Epithelial cell of umbilical artery (primary cell): ENCODE measurements around the gene ALKAL2. TPM values are rescaled to one million over a fixed set of nuclear protein-coding genes. Genes with fewer than 3 reads are reported as not detected.

ENCODE experiments used
- total RNA-seq: library from RNA; depleted of rRNA; stranded (reverse); fragments of >200 nt; gene quantifications from 2 replicates; pipeline ENCODE4 v1.2.3, GENCODE V29; 2014

ALKAL2 gene, protein sequence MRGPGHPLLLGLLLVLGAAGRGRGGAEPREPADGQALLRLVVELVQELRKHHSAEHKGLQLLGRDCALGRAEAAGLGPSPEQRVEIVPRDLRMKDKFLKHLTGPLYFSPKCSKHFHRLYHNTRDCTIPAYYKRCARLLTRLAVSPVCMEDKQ
- total RNA-seq = not detected in 2 replicates

DNA sequence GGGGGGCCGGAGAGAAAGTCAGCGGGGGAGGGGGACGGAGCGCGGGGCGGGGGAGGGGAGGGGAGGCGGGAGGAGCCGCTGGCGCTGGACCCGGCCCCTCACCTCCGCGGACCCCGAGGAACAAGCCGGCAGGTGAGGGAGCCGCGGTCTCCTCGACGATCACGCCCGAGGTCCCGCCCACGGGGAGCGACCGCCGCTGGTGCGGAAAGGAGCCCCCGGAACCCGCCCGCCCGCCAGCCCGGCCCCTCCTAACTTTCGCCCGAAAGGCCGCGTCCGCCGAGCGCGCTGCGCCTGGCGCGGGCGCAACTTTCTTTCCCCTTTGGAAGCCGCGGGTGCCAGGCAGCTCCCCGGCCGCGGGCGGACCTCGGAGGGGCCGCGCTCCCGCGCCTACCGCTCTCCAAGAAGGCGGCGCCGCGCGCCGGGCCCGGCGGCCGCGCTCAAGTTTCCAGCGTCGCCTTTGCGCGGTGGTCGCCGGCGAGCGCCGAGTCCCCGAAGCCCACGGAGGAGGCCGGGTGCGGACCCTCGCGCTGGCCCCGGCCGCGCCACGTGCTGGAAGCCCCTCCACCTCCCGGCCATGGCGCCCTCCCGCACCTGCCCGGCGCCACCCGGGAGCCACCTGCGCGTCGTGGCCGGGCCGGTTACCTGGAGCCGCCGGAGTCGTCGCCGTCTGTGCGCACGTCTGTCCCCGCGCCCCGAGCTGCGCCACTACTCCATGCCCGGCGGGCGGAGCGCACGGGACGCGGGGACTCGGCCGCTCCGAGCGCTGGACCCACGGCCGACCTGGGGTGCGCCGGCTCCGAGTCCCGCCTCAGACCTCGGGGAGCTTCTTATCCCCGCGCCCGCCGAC lies at the start of gene ALKAL2:
Gene ALKAL2 (minus strand): TSS at position 181 of the 847 bp plus-strand sequence. CDS start 256 bp downstream, outside the sequence.

DNA sequence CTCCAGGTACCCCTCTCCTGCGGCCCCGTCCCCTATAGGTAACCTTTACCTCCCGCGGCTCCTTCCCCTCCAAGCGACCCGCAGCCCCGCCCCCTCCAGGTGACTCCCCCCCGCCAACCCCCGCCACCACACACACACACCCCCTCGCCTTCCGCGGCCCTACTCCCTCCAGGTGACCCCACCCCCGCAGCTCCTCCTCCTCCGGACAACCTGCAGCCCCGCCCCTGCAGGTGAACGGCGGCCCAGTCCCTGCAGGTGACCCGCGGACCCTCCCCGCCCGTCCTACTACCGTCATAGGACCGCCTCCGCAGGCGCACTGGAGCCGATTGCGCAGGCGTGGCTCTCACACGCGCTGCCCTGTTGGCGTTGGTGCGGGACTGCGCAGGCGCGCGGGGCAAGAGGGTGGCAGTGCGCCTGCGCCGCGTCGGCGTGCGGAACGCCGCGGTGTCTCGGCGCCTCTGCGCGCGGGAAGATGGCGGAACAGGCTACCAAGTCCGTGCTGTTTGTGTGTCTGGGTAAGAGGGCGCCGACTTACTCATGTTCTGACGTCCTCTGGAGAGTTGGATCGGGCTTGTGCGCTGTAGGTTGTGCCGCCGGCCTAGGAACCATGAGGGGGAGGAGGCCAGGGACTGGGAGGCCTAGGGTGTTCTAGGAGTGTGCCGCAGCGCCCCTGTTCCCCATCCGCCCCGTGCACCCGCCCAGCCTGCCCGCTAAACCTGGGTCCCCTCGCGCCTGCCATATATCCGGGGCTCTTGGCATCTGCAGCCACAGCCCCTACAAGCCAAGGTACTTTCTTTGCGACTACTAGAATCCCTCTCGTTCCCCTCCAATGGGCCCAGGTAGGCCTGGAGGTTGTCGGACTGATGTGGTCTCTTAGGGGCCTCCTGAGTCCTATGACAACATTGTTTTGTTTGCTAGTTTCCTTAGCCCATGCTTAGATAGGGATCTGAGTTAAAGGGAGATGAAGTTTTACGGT lies 23.1 kb downstream of the ALKAL2 start, which contains the start of gene ACP1:
Gene ACP1 (plus strand): TSS at position 455 of the 976 bp plus-strand sequence. CDS start 18 bp downstream, at position 473.

GRCh38 chr2:263774-264492 lies 24.0 kb downstream of the ALKAL2 start, which contains the start of gene SH3YL1:
TSS of gene SH3YL1 (minus strand) at chr2:264032. CDS start at chr2:263984, 48 bp downstream.

Other genes with a start within 250 kb of the ALKAL2 start
- gene FAM110C, start 241.6 kb downstream of the ALKAL2 start, total RNA-seq = not detected in 2 replicates
- 15.3 and 18.5 TPM in 2 replicates for gene SH3YL1, start 24.1 kb downstream of the ALKAL2 start, total RNA-seq
- 84.3 and 111 TPM in 2 replicates for gene ACP1, start 23.1 kb downstream of the ALKAL2 start, total RNA-seq